HepG2 (cell line): ENCODE measurements around the gene GTF2F1. TPM values are rescaled to one million over a fixed set of nuclear protein-coding genes. Genes with fewer than 3 reads are reported as not detected.

Experiments
- BCLAF1 ChIP-seq: fragments of 450-650 bp; IDR thresholded peaks from 2 replicates; pipeline ENCODE4 v1.6.1; 2017; ENCODE audit warnings: mild to moderate bottlenecking
- DDIT3 ChIP-seq: sonication (generic); formaldehyde crosslinking; IDR thresholded peaks from 2 replicates; pipeline ENCODE4 v1.4.0; 2020; ENCODE audit warnings: mild to moderate bottlenecking, missing genetic modification reagents
- GPN1 ChIP-seq: sonication (generic); formaldehyde crosslinking; IDR thresholded peaks from 2 replicates; pipeline ENCODE4 v1.5.1; 2020; ENCODE audit warnings: missing genetic modification reagents, borderline replicate concordance
- GRHL1 ChIP-seq: sonication (generic); formaldehyde crosslinking; conservative IDR thresholded peaks from 2 replicates; pipeline ENCODE4 v1.8.0; 2022; ENCODE audit warnings: missing genetic modification reagents
- MAZ ChIP-seq, 2 experiments: sonication (generic) in 1 of 2; formaldehyde crosslinking in 1 of 2; IDR thresholded peaks; 2 replicates each; pipeline versions ENCODE4 v1.5.0 to v1.6.1; 2012 to 2020; ENCODE audit warnings: low read depth in 2 of 2, mild to moderate bottlenecking in 2 of 2, borderline replicate concordance in 1 of 2, improper control_type of control experiment in 1 of 2, low read length in 1 of 2, missing genetic modification reagents in 1 of 2, moderate library complexity in 1 of 2
- NR2F2 ChIP-seq: IDR thresholded peaks from 2 replicates; pipeline ENCODE4 v1.6.1; 2012; ENCODE audit warnings: low read depth, inconsistent platforms, borderline replicate concordance
- PAWR ChIP-seq: sonication (generic); formaldehyde crosslinking; IDR thresholded peaks from 2 replicates; pipeline ENCODE4 v1.4.0; 2020; ENCODE audit warnings: missing genetic modification reagents, mild to moderate bottlenecking, borderline replicate concordance
- TIGD3 ChIP-seq: sonication (generic); formaldehyde crosslinking; IDR thresholded peaks from 2 replicates; pipeline ENCODE4 v1.5.1; 2020; ENCODE audit warnings: mild to moderate bottlenecking, missing genetic modification reagents, borderline replicate concordance
- ZNF142 ChIP-seq: sonication (generic); formaldehyde crosslinking; IDR thresholded peaks from 2 replicates; pipeline ENCODE4 v1.4.0; 2020; ENCODE audit warnings: missing genetic modification reagents
- polyA plus RNA-seq, 8 experiments: library from polyadenylated mRNA; depleted of rRNA in 3 of 8; stranded (reverse) in 7 of 8; unstranded in 1 of 8; fragments of >200 nt; fragmentation: Illumina TruSeq in 4 of 8; extraction: Trizol in 4 of 8; gene quantifications; 2 replicates each; pipeline versions ENCODE4 v1.2.1 to v1.2.3, GENCODE V29; 2011 to 2016; ENCODE audit warnings: low read depth in 4 of 8, missing spikeins in 1 of 8, mixed read lengths in 1 of 8; ENCODE audit not compliant: insufficient read depth in 1 of 8
- total RNA-seq, 5 experiments: library from RNA; depleted of rRNA; stranded (reverse); fragments of >200 nt; fragmentation: Illumina TruSeq; extraction: Trizol; gene quantifications; 2 replicates each; pipeline ENCODE4 v1.2.3, GENCODE V29; 2016; ENCODE audit warnings: low read depth in 1 of 5
- TF ChIP-seq, protein P1 (sequence below): sonication (generic); formaldehyde crosslinking; IDR thresholded peaks from 2 replicates; pipeline ENCODE4 v1.5.1; 2020; ENCODE audit warnings: mild to moderate bottlenecking, missing genetic modification reagents, moderate library complexity
- TF ChIP-seq, protein P2 (sequence below): sonication (generic); formaldehyde crosslinking; IDR thresholded peaks from 2 replicates; pipeline ENCODE4 v1.5.1; 2020; ENCODE audit warnings: missing genetic modification reagents, mild to moderate bottlenecking, borderline replicate concordance

The GTF2F1 gene
- total and polyA plus RNA-seq, 2 of the 13 experiments (the other 11 are each of a cell fraction or from before 2014, with no cell fraction given): 27.8 to 34.1 TPM

DNA sequence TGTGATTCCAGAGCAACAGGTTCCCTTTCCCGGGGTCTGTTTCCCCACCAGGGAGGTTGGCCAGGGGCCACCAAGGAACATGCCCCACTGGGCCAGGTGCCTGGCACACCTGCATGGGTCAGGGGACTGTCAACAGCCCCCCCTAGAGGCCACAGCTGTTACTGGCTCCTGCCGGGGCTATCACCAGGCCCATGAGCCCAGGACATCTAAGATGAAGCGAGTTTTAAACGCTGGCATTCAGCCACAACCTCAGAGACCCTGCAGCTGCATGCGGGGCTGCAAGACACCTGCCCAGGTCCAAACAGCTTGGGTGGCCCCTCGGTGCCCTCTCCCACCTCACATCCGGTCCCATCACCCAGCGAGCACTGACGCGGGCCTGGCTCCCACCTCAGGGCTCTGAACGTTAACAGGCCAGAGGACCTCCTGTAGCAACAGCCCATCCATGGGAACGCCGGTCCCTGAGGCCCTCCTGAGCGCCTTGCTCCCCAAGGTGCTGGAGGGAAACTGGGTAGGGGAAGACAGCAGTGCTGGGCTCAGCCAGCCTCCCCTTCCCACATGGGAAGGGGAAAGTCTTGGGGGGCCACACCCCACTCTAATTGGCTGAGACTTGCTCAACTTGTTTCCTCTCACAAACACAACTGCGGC lies 19.6 kb upstream of the GTF2F1 start (continued):
- TF ChIP-seq BCLAF1 (no peak), MAZ (IDR thresholded peaks at IDR 0.05; ENCODE audit: borderline replicate concordance, low read depth, low read length) (no peak), MAZ (CRISPR knock-in tag; IDR thresholded peaks at IDR 0.05; ENCODE audit: low read depth) (no peak), GRHL1 (CRISPR knock-in tag) (no peak), NR2F2 (no peak), PAWR (CRISPR knock-in tag) (no peak), GPN1 (CRISPR knock-in tag) (no peak), ZNF142 (CRISPR knock-in tag) (no peak), DDIT3 (CRISPR knock-in tag) (no peak), TIGD3 (CRISPR knock-in tag) (no peak)
- TF ChIP-seq, protein P1, sequence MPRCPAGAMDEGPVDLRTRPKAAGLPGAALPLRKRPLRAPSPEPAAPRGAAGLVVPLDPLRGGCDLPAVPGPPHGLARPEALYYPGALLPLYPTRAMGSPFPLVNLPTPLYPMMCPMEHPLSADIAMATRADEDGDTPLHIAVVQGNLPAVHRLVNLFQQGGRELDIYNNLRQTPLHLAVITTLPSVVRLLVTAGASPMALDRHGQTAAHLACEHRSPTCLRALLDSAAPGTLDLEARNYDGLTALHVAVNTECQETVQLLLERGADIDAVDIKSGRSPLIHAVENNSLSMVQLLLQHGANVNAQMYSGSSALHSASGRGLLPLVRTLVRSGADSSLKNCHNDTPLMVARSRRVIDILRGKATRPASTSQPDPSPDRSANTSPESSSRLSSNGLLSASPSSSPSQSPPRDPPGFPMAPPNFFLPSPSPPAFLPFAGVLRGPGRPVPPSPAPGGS (CRISPR knock-in tag): no peak
- TF ChIP-seq, protein P2, sequence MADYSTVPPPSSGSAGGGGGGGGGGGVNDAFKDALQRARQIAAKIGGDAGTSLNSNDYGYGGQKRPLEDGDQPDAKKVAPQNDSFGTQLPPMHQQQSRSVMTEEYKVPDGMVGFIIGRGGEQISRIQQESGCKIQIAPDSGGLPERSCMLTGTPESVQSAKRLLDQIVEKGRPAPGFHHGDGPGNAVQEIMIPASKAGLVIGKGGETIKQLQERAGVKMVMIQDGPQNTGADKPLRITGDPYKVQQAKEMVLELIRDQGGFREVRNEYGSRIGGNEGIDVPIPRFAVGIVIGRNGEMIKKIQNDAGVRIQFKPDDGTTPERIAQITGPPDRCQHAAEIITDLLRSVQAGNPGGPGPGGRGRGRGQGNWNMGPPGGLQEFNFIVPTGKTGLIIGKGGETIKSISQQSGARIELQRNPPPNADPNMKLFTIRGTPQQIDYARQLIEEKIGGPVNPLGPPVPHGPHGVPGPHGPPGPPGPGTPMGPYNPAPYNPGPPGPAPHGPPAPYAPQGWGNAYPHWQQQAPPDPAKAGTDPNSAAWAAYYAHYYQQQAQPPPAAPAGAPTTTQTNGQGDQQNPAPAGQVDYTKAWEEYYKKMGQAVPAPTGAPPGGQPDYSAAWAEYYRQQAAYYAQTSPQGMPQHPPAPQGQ: no peak
